Stimulated activated naive CD4-positive, alpha-beta T cell (primary cell): ENCODE data around the gene KCNK7.
A peak's percentile ranks its signal among the peaks of the same experiment; 100 is the strongest.

Source experiments
- DNase-seq, 6 experiments: peaks; one replicate each; lab custom pipeline; 2025; lab: John Stamatoyannopoulos, UW

The KCNK7 gene

DNA sequence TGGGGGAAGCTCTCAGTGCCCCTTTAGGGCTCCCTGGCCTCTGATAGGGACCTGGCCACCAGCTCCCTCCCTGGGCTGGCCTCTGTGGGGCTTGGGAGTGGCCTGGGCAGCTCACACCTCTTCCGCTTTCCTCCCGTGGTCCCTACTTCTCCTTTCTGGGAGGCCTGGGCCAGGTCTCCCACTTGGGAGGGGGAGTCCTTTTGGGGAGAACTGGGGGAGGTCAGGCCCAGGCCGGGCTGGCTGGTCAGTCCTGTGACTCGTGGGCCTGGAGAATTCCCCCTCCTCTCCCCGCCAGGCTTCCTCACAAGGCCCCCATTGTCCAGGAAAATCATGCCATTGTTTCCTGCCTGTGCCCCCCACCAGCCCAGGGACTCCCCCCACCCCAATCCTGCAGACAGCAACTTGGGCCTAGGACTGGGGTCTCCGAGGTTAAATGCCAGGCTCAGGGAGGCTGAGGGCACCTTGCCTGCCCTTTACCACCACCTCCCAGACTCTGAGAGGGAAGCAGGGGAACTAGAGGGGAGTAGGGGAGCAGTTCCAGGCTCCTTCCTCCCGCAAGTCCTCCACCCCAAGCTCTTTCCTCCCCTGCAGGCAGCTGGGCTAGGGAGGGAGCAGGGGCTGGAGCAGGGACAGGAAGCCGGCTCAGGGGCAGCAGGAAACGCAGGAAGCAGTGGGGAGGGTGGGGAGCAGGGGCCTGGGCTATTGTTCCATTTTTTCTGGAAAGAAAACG is 15.6 kb upstream of the KCNK7 start:
- DNase-seq = no peak

GRCh38 chr11:65610404-65610803 is 14.8 kb upstream of the KCNK7 start:
- no peak for DNase-seq

- DNase-seq = no peak
Observed at GRCh38 chr11:65609665-65610064, 14.1 kb upstream of the KCNK7 start.

DNA sequence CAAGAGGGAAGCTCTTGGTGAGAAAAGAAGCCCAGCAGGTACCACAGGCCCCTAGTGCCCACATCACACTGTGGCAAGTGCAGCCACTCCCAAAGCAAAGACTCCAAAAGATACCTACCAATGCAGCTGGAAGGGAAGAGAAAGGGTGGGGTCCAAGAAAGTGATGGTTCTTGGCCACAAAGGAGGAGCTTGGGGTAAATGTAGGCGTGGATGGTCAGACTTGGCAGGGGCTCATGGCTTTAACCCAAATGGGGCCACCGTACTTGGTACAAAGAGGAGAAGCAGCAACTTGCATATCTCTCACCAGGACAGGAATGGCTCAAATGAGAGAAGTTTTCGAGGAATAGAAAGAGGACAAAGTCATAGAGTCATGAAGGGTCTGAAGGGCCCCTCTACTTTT is 13.6 kb upstream of the KCNK7 start:
- no peak for DNase-seq

- DNase-seq = no peak
Observed at GRCh38 chr11:65607614-65608426, 12.2 kb upstream of the KCNK7 start.

DNA sequence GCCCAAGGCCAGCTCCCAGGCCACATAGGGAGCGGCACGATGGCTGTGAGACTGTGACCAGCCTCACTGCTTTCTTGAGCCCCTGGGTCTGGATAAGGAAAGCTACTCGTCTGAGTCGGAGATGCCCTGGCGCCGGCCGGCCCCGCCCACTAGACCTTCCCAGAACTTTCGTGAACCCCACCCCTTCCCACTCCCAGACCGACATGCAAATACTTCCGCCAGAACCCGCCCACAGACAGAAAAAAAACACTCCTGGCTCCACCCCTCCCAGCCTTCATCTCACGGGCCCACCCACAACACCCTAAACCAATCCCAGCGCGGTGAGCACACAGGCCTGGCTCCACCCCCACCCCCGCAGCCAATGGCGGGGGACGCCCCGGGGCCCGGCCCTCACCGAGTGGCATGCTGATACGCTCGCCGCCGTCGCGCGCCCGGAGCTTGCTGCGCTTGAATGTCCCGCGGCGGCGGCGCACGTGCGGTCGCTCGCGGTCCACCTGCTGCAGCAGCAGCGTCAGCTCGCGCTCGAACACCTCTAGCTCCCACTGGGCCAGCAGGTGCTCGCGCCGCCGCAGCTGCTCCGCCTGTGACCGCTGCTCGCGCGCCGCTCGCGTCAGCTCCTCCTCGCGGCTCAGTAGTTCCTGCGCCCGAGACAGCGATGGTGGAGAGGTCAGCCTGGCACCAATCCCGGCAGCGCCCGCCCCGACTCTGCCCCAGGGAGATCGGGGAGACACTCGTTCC is 11.4 kb upstream of the KCNK7 start:
- DNase-seq = no peak

- no peak for DNase-seq
Observed at GRCh38 chr11:65604258-65604657, 8.7 kb upstream of the KCNK7 start.

DNA sequence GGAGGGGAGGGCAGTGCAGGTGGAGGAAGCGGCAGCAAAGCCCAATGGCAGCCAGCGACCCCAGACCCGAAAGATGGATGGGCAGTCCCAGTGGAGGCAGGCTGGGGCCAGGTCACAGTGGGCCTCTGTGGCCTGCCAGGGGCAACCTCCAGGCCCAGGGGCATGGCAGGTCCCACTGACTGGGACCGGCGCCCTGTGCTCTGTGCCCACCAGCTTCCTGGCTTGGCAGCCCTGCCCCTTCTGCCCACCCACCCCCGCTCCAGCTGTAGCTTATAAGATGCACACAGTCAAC is 4.3 kb upstream of the KCNK7 start:
- no peak for DNase-seq

- DNase-seq = no peak
Observed at GRCh38 chr11:65599216-65599954, 3.8 kb upstream of the KCNK7 start.

DNA sequence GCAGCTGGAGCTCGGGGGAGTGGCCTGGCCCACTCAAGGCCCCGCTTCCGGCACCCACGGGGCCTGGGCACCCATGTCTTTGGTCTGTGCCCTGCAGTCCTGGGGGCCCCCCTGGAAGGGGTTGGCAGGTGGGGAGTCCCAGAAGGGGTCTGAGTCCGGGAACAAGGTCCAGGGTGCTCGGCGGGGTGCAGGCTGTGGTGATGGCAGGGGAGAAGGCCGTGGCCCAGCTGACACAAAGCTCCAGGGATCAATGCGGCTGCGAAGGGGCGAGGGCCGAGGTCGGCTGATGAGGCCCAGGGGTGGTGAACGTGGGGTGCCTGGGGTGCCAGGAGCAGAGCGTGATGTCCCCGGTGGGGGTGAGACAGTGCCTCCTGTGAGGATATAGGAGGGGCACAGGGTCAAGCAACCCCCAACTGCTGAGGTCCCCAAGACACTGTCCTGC is 2.7 kb upstream of the KCNK7 start:
- DNase-seq = no peak

DNA sequence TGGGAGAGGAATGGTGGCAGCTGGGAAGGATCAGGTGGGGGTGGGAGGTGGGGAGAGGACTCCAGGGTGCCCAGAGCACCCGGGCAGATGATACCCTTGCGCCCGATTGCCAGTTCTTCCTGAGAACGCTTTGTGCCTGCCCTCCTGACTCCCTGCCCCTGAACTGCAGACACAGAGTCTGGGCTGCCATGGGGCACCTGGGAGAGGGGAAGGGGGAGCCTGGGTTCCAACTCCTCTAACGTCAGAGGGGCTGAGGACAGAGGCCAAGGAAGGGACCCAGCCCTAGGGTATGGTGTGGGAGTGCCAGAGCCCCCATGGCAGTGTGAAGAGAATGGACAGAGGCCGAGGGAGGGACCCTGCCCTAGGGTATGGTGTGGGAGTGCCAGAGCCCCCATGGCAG is 920 bp upstream of the KCNK7 start:
- DNase-seq = no peak

DNA sequence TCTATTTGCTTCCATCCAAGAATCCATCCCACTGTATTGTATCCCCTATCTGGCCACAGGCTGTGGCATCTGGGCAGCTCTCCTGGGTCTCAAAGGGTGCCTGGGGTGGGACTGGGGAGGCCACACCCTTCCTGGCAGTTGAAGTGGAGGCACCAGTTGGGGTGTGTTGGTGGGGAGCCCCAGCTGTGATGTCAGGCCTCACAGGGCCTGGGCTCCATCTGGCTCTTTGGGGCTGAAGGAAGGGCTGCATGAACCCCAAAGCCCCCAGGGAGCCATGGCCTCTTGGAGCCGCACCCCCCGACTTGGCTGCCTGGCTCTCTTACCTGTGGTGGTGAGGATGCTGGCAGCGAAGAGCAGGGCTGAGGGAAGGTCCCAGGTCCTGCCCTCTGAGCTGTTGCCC is 469 bp downstream of the KCNK7 start:
- no peak for DNase-seq

- DNase-seq = peak in 4 of 6 experiments; percentile 12 to 48 (median 34)
Observed at GRCh38 chr11:65593518-65594414, 1.8 kb downstream of the KCNK7 start.

DNA sequence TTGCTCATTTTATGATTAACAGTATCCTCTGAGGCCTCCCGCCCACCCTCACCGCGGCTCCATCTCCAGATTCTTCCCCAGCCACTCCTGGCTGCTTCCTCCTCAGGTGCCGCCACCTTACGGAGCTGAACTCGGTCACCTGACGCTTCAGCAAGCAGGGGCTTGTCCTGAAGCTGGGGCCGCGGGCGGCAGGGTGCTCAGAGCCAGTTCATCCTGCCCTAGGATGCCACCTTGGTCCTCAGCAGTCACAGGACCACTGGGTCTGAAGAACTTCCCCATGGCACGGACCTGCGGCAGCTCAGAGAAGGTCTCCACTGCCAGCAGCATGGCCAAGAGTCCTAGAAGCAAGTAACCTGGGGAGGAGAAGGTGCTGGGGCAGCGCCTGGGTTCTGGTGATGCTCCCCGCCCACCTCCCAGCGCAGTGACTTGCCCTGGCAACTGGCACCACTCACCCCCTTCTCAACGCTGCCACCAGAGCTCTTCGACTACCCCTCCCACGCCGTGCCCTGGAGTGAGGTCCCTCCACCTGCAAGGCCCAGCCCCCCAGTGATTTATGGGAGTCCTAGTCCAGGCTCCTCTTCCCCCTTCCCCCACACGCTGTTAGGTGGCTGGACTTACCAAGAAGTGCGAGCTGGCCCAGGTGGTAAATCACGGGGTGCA is 2.6 kb downstream of the KCNK7 start:
- no peak for DNase-seq

DNA sequence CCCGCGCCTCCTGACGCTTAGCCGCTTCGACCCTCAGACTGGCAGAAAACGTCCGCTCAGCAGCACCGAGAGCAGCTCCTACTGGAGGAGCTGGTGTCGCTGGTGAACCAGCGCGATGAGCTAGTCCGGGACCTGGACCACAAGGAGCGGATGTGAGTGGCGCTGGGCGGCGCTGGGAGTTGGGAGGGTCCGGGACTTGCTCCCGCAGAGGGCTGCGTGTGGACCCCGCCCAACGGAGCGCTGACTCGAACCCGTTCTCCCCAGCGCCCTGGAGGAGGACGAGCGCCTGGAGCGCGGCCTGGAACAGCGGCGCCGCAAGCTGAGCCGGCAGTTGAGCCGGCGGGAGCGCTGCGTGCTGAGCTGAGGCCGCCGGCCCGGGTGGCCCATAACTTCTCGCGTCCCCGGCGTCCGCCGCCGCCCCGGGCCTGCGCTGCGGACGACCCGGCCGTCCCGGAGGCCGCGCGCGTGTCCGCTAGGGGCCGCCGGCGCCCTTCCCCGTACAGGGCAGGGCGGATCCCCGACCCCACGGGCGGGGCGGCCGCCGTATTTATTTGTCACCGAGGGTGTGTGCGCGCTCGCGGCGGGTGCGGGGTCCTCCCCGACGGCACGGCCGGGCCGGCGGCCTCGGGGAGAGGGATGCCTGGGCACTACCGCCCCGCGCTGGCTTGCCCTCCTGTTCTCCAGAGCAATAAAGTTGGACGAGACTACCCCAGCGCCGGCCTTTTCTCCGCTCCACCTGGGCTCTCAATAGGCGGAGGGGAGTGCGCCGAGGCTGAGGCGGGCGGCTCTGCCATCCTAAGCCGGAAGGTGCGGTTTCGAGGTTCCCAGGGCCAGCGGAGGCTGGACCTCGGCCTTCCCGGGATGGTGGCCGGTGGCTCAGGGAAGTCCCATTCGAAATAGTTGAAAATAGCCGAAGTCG is 3.4 kb downstream of the KCNK7 start:
- no peak for DNase-seq

- no peak for DNase-seq
Observed at GRCh38 chr11:65590240-65590738, 5.3 kb downstream of the KCNK7 start.

GRCh38 chr11:65589444-65590239 is 6.0 kb downstream of the KCNK7 start:
- DNase-seq = peak in 1 of 6 experiments; percentile 17
